Urinary bladder (tissue), 4 donors: Measurements from ENCODE around the gene PRCP. TPM values are rescaled to one million over a fixed set of nuclear protein-coding genes. Genes with fewer than 3 reads are reported as not detected.

Experiments used
- DNase-seq: peaks from one replicate; pipeline ENCODE4 v3.0.0-alpha.2; 2015; ENCODE audit errors: extremely low spot score
- H3K27ac ChIP-seq: one replicate; pipeline ENCODE4 v1.5.1; 2013; ENCODE audit warnings: low read depth, mild to moderate bottlenecking, moderate library complexity
- H3K36me3 ChIP-seq: one replicate; pipeline ENCODE4 v1.6.1; 2013; ENCODE audit warnings: mild to moderate bottlenecking, moderate library complexity; ENCODE audit not compliant: insufficient read depth
- H3K4me1 ChIP-seq: one replicate; pipeline ENCODE4 v1.6.1; 2013; ENCODE audit warnings: mild to moderate bottlenecking, moderate library complexity; ENCODE audit not compliant: insufficient read depth
- H3K4me3 ChIP-seq: one replicate; pipeline ENCODE4 v1.5.1; 2013; ENCODE audit warnings: low read depth, low read length
- WGBS: extraction: QIAGEN DNeasy Blood & Tissue Kit; methylation state at CpG from one replicate; pipeline ENCODE4 v1.1.7; 2013; 5-methylcytosine and 5-hydroxymethylcytosine counted together
- polyA plus RNA-seq: library from polyadenylated mRNA; stranded (reverse); fragments of 200-250 nt; gene quantifications from one replicate; pipeline ENCODE4 v1.2.3, GENCODE V29; 2013
- total RNA-seq: library from RNA; depleted of rRNA; stranded (reverse); fragments of >200 nt; gene quantifications from one replicate; pipeline ENCODE4 v1.2.3, GENCODE V29; 2014
- donor health status: healthy with polysubstance abuse.
- donor health status: healthy.

PRCP gene
- total and polyA plus RNA-seq, 2 donors, result 67.7 to 173 TPM

DNA sequence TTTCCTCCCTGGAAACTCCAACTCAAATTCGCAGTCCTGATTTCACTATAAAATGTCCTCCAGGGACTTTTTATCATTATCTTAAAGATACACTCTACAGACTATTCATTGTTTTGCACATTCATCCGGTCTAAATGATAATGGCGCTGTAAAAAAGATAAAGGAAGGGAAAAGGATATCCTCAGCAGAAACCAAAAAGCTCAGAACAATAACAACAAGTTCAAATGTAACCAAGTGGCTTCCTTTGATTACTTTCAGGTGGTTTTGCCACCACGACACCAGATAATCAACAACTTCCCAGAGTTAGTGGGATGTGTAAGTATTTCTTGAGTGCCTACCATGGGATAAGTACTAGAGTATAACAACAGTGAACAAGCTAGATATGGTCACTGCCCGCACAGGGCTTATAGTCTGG is 26.3 kb downstream of the PRCP start:
- no peaks in the 10 kb centered on the region for H3K36me3 ChIP-seq
- no peak overlapping the region for H3K4me3 ChIP-seq
- DNase-seq, result no peak
- WGBS, result 50% methylated on average over 5 of the region's 5 CpGs
- H3K27ac ChIP-seq, result no peak overlapping the region
- no peaks in the 10 kb centered on the region for H3K4me1 ChIP-seq

DNA sequence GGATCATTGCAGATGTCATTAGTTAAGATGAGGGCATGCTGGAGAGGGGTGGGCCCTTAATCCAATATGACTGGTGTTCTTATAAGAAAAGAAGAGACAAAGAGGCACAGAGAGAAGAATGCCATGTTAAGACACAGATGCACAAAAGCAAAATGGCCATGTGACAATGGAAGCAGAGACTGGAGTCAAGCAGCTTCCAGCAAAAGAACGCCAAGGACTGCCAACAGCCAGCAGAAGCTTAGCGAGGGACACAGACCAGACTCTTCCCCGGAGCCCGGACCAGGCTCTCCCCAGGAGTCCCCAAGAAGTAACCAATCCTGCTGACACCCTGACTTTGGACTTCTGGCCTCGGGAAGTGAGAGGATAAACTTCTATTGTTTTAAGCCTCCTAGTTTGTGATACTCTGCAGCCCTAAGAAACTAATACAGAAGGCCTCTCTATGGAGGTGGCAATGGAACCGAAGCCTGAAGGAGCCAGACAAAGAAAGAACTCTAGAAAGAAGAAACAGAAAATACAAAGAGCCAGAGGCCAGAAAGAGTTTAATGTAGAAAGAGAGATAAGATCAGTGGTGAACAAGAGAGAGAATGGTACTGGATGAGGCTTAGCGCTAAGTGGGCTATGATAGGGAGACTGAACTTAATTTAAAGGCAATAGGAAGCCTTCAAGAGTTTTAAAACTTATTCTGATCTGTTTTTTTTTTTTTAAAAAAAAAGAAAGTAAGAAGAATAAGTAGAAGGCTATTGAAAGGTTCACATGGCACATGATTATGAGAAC is 27.7 kb downstream of the PRCP start:
- DNase-seq, result no peak
- H3K4me3 ChIP-seq, result no peak overlapping the region
- WGBS, result 82% methylated on average over 7 of the region's 7 CpGs
- no peaks in the 10 kb centered on the region for H3K36me3 ChIP-seq
- H3K4me1 ChIP-seq, result no peaks in the 10 kb centered on the region
- no peak overlapping the region for H3K27ac ChIP-seq

GRCh38 chr11:82871646-82872045 is 28.6 kb downstream of the PRCP start:
- 96% methylated on average over 2 of the region's 2 CpGs for WGBS
- DNase-seq, result no peak
- Histone ChIP-seq H3K36me3 (no peaks in the 10 kb centered on the region), H3K4me1 (no peaks in the 10 kb centered on the region), H3K4me3 (no peak overlapping the region), H3K27ac (no peak overlapping the region)

DNA sequence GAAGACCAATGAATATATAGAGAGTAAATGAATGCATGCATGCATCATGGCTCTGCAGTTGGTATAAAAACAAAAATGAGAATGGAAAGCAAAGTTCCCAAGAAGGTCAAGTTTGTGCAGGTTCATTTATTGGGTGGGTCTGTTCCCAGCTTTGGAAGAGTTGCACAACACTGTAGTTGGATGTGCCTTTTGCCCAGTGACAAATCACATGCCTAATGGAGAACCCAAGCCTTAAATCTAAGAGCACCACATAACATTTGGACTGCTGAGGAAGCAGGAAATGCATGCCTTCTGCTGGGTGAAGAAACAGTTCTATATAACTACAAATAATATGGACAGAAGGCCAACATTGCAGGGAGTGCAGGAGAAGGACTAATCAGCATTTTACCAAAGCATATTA is 30.6 kb downstream of the PRCP start:
- Histone ChIP-seq H3K4me1 (no peaks in the 10 kb centered on the region), H3K27ac (peak overlapping the region; percentile 54), H3K36me3 (no peaks in the 10 kb centered on the region), H3K4me3 (no peak overlapping the region)
- no peak for DNase-seq

DNA sequence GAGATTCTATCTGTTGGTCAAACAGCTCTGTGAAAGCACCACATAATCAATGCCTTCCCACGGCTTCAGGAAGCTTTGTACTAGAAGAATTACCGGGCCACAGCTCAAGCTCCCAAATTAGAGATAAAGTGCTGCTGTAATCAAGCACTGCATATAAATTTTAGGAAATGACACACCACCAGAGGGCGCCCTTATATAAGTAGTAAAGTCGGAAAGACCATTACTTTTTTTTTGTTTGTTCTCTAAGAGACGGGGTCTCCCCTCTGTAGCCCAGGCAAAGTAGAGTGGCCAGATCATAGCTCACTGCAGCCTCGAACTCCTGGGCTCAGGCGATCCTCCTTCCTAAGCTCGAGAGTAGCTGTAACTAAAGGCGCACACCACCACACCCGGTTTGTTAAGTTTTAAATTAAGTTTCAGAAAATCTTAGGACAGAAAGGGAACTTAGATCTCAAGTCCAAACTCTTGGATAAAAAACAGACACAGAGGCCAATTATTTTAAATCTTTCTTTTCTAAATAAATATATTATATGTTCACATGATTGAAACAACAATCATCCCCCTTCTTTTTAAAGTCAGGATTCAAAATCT is 32.6 kb downstream of the PRCP start:
- 17% methylated on average over 10 of the region's 10 CpGs for WGBS
- H3K4me1 ChIP-seq, result no peaks in the 10 kb centered on the region
- DNase-seq, result peak; percentile 58
- H3K36me3 ChIP-seq, result no peaks in the 10 kb centered on the region
- no peak overlapping the region for H3K4me3 ChIP-seq
- no peak overlapping the region for H3K27ac ChIP-seq

GRCh38 chr11:82865841-82866240 is 34.4 kb downstream of the PRCP start:
- no peak for DNase-seq
- Histone ChIP-seq H3K36me3 (no peaks in the 10 kb centered on the region), H3K27ac (no peak overlapping the region), H3K4me3 (no peak overlapping the region), H3K4me1 (no peaks in the 10 kb centered on the region)
- WGBS, result 78% methylated on average over 2 of the region's 2 CpGs

DNA sequence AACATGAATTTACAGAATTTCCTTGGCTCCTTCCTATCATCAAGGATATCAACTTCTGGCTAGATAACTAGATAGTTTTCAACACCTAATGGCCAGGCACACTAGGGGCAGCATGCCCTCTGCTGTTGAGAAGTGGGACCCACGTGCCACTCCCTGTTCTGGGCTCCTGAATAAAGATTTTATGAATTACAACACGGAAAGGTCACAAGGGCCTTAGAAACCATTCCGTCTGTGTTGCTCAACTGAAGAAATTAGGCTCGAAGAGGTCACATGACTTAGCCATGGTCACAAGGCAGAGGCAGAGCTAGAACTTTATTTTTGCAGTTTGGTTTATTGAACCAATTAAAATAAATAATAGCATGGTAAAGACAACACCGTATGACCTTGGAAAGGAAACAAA is 36.0 kb downstream of the PRCP start:
- Histone ChIP-seq H3K4me3 (no peak overlapping the region), H3K4me1 (no peaks in the 10 kb centered on the region), H3K36me3 (no peaks in the 10 kb centered on the region), H3K27ac (no peak overlapping the region)
- DNase-seq, result no peak
- WGBS, result 27% methylated on average over 5 of the region's 5 CpGs

GRCh38 chr11:82863209-82863608 is 37.0 kb downstream of the PRCP start:
- Histone ChIP-seq H3K36me3 (no peaks in the 10 kb centered on the region), H3K4me1 (no peaks in the 10 kb centered on the region), H3K27ac (no peak overlapping the region), H3K4me3 (no peak overlapping the region)
- 90% methylated on average over 2 of the region's 2 CpGs for WGBS
- no peak for DNase-seq

- WGBS, result 83% methylated on average over 2 of the region's 2 CpGs
- Histone ChIP-seq H3K27ac (no peak overlapping the region), H3K4me1 (no peaks in the 10 kb centered on the region), H3K4me3 (no peak overlapping the region), H3K36me3 (no peaks in the 10 kb centered on the region)
- DNase-seq, result no peak
Observed at GRCh38 chr11:82862379-82862778, 37.9 kb downstream of the PRCP start.

- 90% methylated on average over 2 of the region's 2 CpGs for WGBS
- Histone ChIP-seq H3K36me3 (no peaks in the 10 kb centered on the region), H3K4me1 (no peaks in the 10 kb centered on the region), H3K27ac (no peak overlapping the region), H3K4me3 (no peak overlapping the region)
- DNase-seq, result no peak
Observed at GRCh38 chr11:82859750-82860149, 40.5 kb downstream of the PRCP start.

DNA sequence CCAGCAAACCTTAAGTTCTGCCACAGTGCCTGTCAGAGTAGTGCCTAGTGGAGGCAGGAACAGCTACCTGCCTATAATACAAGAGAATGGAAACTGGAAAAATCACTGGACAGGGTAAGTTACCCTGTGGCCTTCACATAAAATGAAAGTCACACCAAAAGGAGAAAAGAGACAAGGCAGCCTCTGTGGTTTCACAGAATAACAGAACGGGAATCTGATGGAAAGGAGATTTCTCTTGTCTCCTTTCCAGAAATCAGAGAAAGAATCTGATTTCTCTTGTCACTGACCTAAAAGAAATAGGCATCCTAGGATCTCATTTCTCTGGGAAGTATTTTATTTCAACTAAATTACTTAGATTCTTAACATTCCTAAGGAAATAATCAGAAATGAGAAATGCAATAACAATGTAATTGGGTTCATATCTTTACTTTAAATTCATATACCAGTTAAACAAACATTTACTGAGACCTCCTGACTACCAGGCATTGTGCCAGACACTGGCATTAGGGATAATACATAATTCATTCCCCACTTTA is 41.6 kb downstream of the PRCP start:
- WGBS, result 17% methylated on average over 1 of the region's 1 CpG

DNA sequence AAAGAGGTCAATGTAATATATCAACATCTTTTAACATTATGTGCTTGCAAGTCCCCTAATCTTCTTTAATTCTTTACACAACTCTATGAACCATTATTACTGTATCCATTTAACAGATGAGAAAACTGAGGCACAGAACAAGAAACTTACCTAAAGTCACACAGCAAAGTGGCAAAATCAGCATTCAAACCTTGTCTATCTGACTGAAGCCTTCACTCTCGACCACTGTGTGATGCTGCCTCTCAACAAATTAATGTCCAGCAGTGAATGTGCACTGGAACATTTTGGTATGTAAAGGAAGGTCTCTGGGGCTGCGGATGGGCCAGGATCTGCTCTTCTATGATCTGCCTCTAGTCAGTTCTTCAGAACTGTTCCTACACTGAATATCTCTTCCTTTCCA is 42.1 kb downstream of the PRCP start:
- no peak overlapping the region for H3K4me3 ChIP-seq
- DNase-seq, result no peak
- no peak overlapping the region for H3K27ac ChIP-seq
- WGBS, result 79% methylated on average over 2 of the region's 2 CpGs
- no peaks in the 10 kb centered on the region for H3K4me1 ChIP-seq
- H3K36me3 ChIP-seq, result no peaks in the 10 kb centered on the region

More for the DNA sequence above, 41.6 kb downstream of the PRCP start:
- Histone ChIP-seq H3K4me1 (no peaks in the 10 kb centered on the region), H3K27ac (no peak overlapping the region), H3K36me3 (no peaks in the 10 kb centered on the region), H3K4me3 (no peak overlapping the region)
- DNase-seq, result no peak

- no peaks in the 10 kb centered on the region for H3K4me1 ChIP-seq
- no peak overlapping the region for H3K4me3 ChIP-seq
- DNase-seq, result no peak
- 99% methylated on average over 2 of the region's 2 CpGs for WGBS
- no peaks in the 10 kb centered on the region for H3K36me3 ChIP-seq
- no peak overlapping the region for H3K27ac ChIP-seq
Observed at GRCh38 chr11:82857145-82857544, 43.1 kb downstream of the PRCP start.

DNA sequence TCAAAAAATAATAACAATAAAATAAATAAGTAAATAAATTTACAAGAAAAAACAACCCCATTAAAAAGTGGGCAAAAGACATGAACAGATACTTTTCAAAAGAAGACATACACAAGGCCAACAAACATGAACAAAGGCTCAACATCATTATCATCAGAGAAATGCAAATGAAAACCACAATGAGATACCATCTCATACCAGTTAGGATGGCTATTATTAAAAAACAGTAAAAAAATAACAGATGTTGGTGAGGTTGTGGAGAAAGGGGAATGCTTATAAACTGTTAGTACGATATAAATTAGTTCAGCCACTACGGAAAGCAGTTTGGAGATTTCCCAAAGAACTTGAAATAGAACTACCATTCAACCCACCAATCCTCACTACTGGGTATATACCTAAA is 44.6 kb downstream of the PRCP start:
- DNase-seq, result no peak
- Histone ChIP-seq H3K4me1 (no peaks in the 10 kb centered on the region), H3K36me3 (no peaks in the 10 kb centered on the region), H3K4me3 (no peak overlapping the region), H3K27ac (no peak overlapping the region)
- WGBS, result 96% methylated on average over 2 of the region's 2 CpGs
